Measurements from ENCODE around the gene HDAC8.

Gene HDAC8

GRCh38 chrX:72309297-72310071 is 263.2 kb downstream of the HDAC8 start:
- H3K27ac ChIP-seq: no peak overlapping the region
- TF ChIP-seq CTCF (IDR thresholded peaks at IDR 0.05): no peak
- DNase-seq (ENCODE audit: low spot score): no peak
- H3K4me3 ChIP-seq: peak overlapping the region; percentile 73

- H3K4me3 ChIP-seq: peak overlapping the region; percentile 73
- TF ChIP-seq CTCF (IDR thresholded peaks at IDR 0.05): no peak
- DNase-seq (ENCODE audit: low spot score): no peak
- no peak overlapping the region for H3K27ac ChIP-seq
Measured at GRCh38 chrX:72308566-72309296, 263.9 kb downstream of the HDAC8 start.

DNA sequence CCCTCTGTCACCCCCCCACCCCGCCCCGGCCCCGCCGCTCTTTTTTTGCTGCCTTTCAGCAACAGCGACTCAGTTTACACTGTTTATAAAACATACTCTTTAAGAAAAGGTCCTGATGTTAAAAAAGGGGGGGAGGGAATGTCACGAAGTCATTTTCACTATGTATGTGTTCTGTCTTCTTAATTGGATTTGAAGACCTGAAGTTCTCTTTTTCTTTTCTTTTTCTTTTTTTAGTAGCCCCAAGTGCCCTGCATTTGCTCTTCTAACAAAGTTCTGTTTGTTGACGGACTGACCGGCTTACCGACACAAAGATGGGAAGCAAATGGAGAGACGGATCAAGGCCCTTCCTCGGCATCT is 264.5 kb downstream of the HDAC8 start:
- H3K27ac ChIP-seq: no peak overlapping the region
- no peak for TF ChIP-seq CTCF (IDR thresholded peaks at IDR 0.05)
- DNase-seq (ENCODE audit: low spot score): no peak
- H3K4me3 ChIP-seq: peak overlapping the region; percentile 73

DNA sequence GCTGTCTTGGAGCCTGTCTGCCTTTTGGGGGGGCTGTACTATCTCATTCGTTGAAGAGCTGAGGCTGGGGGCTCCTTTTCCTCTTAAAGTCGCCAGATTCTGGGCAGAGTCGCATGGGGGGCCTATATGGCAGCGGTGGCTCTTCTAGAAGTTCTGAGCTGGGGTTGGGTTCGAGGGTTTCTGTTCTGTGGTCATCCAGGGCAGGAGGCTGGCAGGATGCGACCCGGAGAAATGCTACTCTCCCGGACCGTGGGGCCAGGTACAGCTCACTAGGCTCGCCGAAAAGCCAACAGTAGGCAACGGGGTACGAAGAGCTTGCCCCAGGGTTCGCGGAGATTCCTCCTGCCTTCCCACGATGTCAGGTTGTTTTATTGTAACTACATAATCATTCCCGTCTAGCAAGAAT is 265.0 kb downstream of the HDAC8 start:
- peak overlapping the region; percentile 73 for H3K4me3 ChIP-seq
- DNase-seq (ENCODE audit: low spot score): no peak
- no peak for TF ChIP-seq CTCF (IDR thresholded peaks at IDR 0.05)
- no peak overlapping the region for H3K27ac ChIP-seq

DNA sequence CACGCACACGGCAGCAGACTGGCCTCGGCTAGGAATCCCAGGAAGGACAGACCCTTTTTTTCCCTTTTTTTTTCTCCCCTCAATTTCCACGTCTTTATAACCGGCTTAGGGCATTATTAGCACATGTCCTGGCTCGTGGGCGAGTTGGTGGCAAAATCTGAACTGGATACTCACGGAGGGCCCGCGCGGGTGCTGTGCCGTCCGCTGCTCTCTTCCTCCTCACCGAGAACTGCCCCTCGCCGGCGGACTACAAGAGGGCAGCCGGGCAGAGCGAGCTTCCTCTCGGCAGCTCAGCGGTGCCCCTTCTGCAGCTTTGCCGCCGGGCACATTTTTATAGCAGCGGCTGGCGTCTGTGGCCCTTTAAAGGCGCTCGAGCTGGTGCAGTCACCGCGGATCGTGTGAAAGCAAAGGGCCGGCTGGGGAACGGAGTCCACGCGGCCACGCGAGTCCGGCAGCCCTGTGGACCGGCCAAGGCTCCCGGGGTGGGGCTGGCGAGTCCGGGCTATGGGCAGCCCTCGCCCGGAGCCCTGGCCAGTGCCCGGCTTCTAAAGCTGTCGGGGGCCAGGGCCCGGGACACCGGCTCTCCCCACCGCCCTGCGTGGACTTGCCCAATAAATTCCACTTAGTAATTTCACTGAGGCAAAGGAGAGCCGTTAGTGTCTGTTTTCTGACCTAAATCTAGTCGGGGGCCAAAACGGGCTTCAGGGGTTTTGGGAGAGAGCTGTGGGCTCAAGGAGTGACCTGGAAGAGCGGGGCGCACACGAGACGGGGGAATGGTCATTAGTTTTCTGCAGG is 265.6 kb downstream of the HDAC8 start:
- TF ChIP-seq CTCF (IDR thresholded peaks at IDR 0.05): no peak
- Histone ChIP-seq H3K27ac (peak overlapping the region in 1 of 2 donors; percentile 26), H3K4me3 (peak overlapping the region; percentile 73)
- no peak for DNase-seq (ENCODE audit: low spot score)

- no peak for DNase-seq (ENCODE audit: low spot score)
- TF ChIP-seq CTCF (IDR thresholded peaks at IDR 0.05): no peak
- H3K4me3 ChIP-seq: peak overlapping the region; percentile 73
- no peak overlapping the region for H3K27ac ChIP-seq
Measured at GRCh38 chrX:72306085-72306801, 266.4 kb downstream of the HDAC8 start.
